ENCODE results near the gene CRYBA2. TPM values are rescaled to one million over a fixed set of nuclear protein-coding genes. Genes with fewer than 3 reads are reported as not detected.

The CRYBA2 gene
- total and polyA plus RNA-seq, 2 of the 8 experiments (the other 6 are each of a cell fraction or from before 2014, with no cell fraction given): not detected

DNA sequence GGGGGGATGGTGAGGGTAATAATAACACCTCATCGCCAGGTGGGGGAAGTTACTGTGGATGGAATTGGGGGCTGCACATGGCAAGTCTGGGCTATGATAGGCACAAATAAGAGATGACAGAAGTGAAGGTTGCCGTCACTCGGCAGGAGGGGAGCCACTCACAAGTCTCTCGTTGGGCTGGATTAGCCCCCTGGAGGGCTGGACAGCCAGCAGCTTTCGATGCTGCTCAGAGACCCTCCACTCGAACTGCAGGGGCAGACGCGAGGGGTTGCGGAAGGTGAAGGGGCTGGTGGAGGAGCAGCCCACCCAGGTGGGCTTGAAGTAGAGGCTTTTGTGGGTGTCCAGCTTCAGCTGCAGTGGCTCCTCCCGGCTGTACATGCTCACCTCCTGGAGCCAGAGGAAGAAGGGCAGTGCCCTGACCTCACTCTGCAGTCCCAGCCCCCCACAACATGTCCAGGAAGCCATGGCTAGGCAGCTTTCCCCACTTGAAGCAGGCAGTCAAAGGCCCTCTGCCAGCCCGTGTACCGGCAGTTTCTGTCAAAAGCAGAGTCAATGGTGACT lies 29.9 kb upstream of the CRYBA2 start:
- no peak overlapping the region for H2BK12ac ChIP-seq (ENCODE audit: low read depth, low read length)
- no peak for FAIRE-seq
- no peak overlapping the region for H3K4me3 ChIP-seq (ENCODE audit: extremely low read depth in 1 of 4, insufficient read depth in 2 of 4, low read depth in 3 of 4, low read length in 4 of 4)
- no peak for DNase-seq (ENCODE audit: low read depth in 1 of 2, low spot score in 2 of 2)
- H4K20me1 ChIP-seq (replicated peaks in 1 of 2; ENCODE audit: control insufficient read depth in 1 of 2, insufficient read depth in 2 of 2, low read length in 2 of 2): peaks cover 0 to 1% of the 10 kb centered on the region in 2 experiments
- H3K79me2 ChIP-seq (ENCODE audit: control insufficient read depth in 1 of 2, insufficient read depth in 2 of 2, low read length in 2 of 2): no peaks in the 10 kb centered on the region
- H3K9ac ChIP-seq (replicated peaks in 1 of 4; ENCODE audit: extremely low read depth in 1 of 4, low read depth in 3 of 4, low read length in 3 of 4): no peak overlapping the region
- H3K56ac ChIP-seq (replicated peaks; ENCODE audit: insufficient read length, low read depth, low read length): no peak overlapping the region
- WGBS, 2 experiments (ENCODE audit: extremely low coverage in 1 of 2, insufficient coverage in 1 of 2, insufficient read length in 1 of 2, insufficient replicate concordance in 2 of 2, low coverage in 1 of 2, low lambda C conversion rate in 2 of 2, missing lambda C conversion rate in 1 of 2): 91% methylated on average over 12 of the region's 12 CpGs; no CpG with 5 or more reads in 1 of the 2 experiments
- H3K23ac ChIP-seq (ENCODE audit: insufficient read length): no peak overlapping the region
- no peak overlapping the region for H3K18ac ChIP-seq (ENCODE audit: extremely low read depth, low read length)
- no peak overlapping the region for H3K4ac ChIP-seq (replicated peaks; ENCODE audit: insufficient read length, low read depth, low read length)
- no peak overlapping the region for H2BK15ac ChIP-seq (ENCODE audit: low read length)
- no peaks in the 10 kb centered on the region for H3K4me1 ChIP-seq (replicated peaks in 1 of 4; ENCODE audit: control insufficient read depth in 3 of 4, insufficient read depth in 4 of 4, low read length in 3 of 4)
- no peak overlapping the region for H2AFZ ChIP-seq (ENCODE audit: low read length)
- H3K79me1 ChIP-seq (ENCODE audit: low read depth, low read length): no peaks in the 10 kb centered on the region
- H3K27me3 ChIP-seq (replicated peaks in 1 of 4; ENCODE audit: control insufficient read depth in 3 of 4, extremely low read depth in 1 of 4, insufficient read depth in 3 of 4, low read length in 3 of 4): peaks cover 0 to 3% (median 0%) of the 10 kb centered on the region in 4 experiments; a peak in 3 of 7 replicates
- H4K5ac ChIP-seq (ENCODE audit: insufficient read length, low read depth, low read length): no peak overlapping the region
- no peak overlapping the region for H2AK5ac ChIP-seq (ENCODE audit: low read depth, low read length)
- no peaks in the 10 kb centered on the region for H3K23me2 ChIP-seq (ENCODE audit: low read depth, low read length)
- no peak overlapping the region for H2BK5ac ChIP-seq (ENCODE audit: low read depth, low read length)
- no peak overlapping the region for H3K14ac ChIP-seq (ENCODE audit: insufficient read length)
- ChIA-PET CTCF (ENCODE audit: partially characterized antibody) (interaction anchor here (1.2 to 45.5 kb wide), 6 partner anchors 13 to 131 kb away, joined by 3 to 1006 read pairs (median 102); partner anchors contain the start of genes CFAP65, CRYBA2, IHH and NHEJ1), POLR2A (ENCODE audit: partially characterized antibody) (no interaction called here)
- no peak overlapping the region for H3K4me2 ChIP-seq (ENCODE audit: insufficient read depth in 1 of 2, low read depth in 2 of 2, low read length in 2 of 2)
- H4K8ac ChIP-seq (ENCODE audit: extremely low read depth, insufficient read depth, low read length): no peak overlapping the region
- no peaks in the 10 kb centered on the region for H3K9me3 ChIP-seq (ENCODE audit: insufficient read depth in 2 of 2, low read depth in 1 of 2, low read length in 1 of 2)
- H2BK20ac ChIP-seq (ENCODE audit: low read length): no peak overlapping the region
- no peak overlapping the region for H3K27ac ChIP-seq (ENCODE audit: low read depth, low read length)
- H2BK120ac ChIP-seq (replicated peaks; ENCODE audit: low read depth, low read length): no peak overlapping the region
- peak overlapping the region; percentile 40 for H4K91ac ChIP-seq (replicated peaks; ENCODE audit: insufficient read length, low read length)
- H3K36me3 ChIP-seq (ENCODE audit: control insufficient read depth in 2 of 4, insufficient read depth in 4 of 4, low read length in 3 of 4): no peaks in the 10 kb centered on the region
- no peak for TF ChIP-seq CREB1 (IDR thresholded peaks at IDR 0.05)
- no peak for TF ChIP-seq RAD21 (IDR thresholded peaks at IDR 0.05 in 1 of 2, conservative IDR thresholded peaks at IDR 0.05 in 1 of 2; ENCODE audit: low read depth in 2 of 2, low read length in 2 of 2)
- TF ChIP-seq SIRT6 (IDR thresholded peaks at IDR 0.05; ENCODE audit: low read length): no peak
- no peak for TF ChIP-seq RNF2 (IDR thresholded peaks at IDR 0.05; ENCODE audit: borderline replicate concordance, low read depth, low read length, missing control alignments, poor library complexity, severe bottlenecking)
- no peak for TF ChIP-seq CBX5 (IDR thresholded peaks at IDR 0.05; ENCODE audit: low read depth, low read length)
- TF ChIP-seq TBP (IDR thresholded peaks at IDR 0.05; ENCODE audit: low read depth, low read length): no peak
- TF ChIP-seq CTBP2 (IDR thresholded peaks at IDR 0.05; ENCODE audit: borderline replicate concordance, insufficient read depth, insufficient read length, low read length): no peak
- no peak for TF ChIP-seq CHD2 (IDR thresholded peaks at IDR 0.05; ENCODE audit: low read length)
- no peak for TF ChIP-seq GABPA (IDR thresholded peaks at IDR 0.05; ENCODE audit: borderline replicate concordance, insufficient read depth, low read length)
- no peak for TF ChIP-seq BACH1 (IDR thresholded peaks at IDR 0.05; ENCODE audit: low read length)
- TF ChIP-seq MAFK (IDR thresholded peaks at IDR 0.05; ENCODE audit: low read depth, low read length): no peak
- no peak for TF ChIP-seq POU5F1 (IDR thresholded peaks at IDR 0.05; ENCODE audit: low read depth, low read length)
- TF ChIP-seq RXRA (IDR thresholded peaks at IDR 0.05; ENCODE audit: insufficient read depth, low read depth, low read length): no peak
